DMS 273 treated with DMSO at 0.1 percent for 48 hours (cell line): ENCODE results near the gene ACSM2A.
"Not testable (repeated sequence)": the region's sequence is repeated elsewhere in the genome, so short reads cannot be mapped to it uniquely, and the experiment has no call there.

Experiments
- DNase-seq: peaks from one replicate; lab custom pipeline; 2025; lab: John Stamatoyannopoulos, UW

ACSM2A gene

DNA sequence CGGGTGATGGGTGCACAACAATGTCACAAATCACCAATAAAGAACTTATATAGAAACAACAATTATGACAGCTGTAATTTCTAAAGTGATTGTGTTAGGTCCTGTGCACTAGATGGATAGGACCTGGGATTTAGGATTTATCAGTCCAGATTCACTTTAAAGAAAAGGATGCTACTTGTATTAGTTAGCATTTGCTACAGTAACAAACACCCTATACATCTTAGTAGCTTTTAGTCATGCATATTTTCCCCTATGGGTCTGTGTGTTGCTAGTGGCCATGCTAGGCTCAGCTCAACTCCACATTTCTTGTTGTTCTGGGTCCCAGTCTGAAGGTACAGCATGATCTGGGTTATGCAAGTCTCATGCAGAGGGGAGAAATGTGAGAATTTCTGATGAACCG, 7.9 kb downstream of the ACSM2A start:
- DNase-seq = not testable (repeated sequence)

DNA sequence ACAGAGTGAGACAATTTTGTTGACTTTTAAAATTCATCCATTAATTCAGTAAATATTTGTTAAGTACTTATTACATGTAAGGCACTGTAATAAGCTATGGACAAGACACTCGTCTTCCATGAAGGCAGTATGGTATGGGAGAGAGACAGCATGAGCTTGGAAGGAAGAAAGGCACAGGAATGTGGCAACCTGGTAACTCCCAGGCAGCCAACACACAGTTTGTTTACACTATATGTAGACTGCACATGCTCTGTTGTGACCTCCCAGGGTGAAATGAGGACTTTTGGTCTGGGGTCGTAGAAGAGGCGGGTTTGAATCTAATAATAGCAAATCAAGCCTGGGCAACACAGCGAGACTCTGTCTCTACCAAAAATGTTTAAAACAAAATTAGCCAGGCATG, 9.0 kb downstream of the ACSM2A start:
- not testable (repeated sequence) for DNase-seq

DNA sequence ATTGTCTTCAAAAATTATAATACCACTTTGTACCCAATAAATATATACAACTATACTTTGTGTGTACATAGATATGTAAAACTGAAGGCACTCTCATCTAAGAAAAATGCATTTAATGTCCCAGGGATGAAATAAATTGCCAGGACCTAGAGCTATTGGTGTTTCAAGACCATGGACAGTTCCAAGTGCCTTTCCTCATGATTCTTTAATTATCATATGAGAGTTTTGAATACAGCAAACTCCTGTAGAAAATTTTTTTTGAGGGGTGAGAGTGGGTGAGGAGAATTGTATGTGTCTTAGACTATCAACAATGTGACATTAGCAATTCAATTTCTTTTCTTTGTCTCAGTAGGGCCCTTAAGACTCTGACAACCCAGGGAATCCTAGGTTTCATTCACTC, 17.6 kb downstream of the ACSM2A start:
- not testable (repeated sequence) for DNase-seq

DNA sequence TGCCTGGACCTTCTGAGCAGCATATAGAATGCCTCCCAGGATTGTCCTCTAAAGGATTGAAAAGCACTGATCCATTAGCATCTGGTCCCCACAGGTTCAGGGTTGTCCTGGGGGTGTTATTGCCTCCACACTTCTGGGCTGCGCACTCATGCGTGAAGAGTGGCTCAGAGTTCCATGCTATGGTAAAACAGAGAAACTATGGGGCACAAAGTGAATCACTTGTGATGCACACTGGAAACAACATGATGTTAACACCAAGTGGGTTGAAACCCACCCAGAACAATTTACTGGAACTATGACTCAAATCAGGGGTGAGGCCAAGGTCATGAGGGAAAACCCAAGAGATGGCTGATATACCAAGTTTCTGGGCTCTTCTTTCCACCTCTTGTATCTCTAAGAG, 18.6 kb downstream of the ACSM2A start:
- not testable (repeated sequence) for DNase-seq

DNA sequence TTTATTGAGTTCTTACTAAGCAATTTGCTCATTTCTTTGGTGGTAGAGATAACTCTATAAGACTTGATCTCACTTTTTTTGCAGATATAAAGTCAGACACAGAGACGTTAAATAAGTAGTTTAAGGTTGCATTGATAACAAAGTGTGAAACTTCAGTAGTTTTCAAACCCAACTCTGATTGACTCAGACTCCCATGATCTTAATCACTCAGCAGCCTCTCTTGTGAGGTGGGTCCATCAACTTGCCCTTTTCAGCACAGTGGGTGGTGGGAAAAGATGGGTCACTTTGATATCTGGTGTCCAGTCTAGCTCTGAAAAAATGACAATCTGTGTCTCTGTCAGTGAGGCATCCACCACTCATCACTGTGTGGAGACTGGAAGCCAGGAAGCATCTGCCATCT, 19.4 kb downstream of the ACSM2A start:
- not testable (repeated sequence) for DNase-seq

DNA sequence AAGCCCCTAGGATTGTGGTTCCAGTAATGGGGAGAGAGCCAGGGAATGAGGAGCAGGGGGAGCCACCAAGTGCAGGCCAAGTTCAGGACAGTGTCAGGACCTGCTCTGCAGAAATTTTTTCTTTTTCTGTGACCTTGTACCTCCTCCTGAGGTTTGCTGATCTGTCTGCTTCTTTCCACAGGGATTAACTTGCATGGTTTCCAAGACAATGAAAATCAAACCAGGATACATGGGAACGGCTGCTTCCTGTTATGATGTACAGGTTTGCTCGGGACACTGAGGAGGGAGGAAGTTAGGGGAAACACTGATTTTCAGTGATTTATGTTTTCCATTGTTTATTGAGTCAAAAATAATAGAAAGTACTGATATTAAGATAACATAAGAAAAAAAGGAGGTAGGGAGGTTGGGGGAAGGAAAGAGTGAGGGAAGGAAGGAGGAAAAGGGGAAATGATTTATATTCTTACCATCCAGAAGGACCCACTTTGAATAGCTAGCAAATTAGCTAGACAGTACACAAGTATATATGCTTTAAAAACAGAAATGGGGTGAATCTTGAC, 25.9 kb downstream of the ACSM2A start:
- not testable (repeated sequence) for DNase-seq

DNA sequence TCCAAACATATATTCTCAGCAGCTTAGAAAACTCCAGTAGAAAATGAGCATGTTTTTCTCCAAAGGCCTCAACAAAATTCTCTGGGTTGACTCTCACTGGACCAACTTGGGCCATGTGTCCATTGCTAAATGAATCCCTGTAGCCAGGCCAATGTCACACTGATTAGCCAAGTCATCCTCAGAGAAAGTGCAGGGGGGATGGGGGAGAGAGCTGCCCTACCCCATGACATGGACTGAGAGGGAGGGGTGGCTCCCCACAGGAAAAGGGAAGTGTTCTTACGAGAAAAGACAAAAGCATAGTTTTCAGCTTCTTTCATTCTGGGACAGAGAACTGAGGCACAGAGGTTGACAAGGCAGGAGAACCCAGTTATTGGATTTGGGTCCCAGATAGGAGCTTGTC, 32.7 kb downstream of the ACSM2A start:
- DNase-seq = not testable (repeated sequence)

DNA sequence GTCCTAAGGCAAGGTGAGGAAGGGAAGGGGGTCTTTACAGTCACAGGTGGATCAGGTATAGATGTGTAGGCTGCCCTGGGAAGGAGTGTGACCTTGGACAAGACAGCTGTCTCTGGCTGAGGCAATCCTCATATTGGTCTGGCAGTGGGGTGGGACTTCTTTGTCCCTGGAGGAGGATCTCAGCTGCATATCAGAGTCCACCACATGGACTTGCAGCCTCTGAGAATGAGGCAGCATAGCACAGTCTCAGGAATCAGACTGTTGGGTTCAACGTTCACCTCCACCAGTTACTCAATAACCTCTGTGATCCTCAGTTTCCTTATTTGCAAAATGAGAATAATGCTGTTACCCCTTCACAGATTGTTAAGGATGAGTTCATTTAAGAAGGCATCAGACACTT, 33.4 kb downstream of the ACSM2A start:
- DNase-seq = no peak

DNA sequence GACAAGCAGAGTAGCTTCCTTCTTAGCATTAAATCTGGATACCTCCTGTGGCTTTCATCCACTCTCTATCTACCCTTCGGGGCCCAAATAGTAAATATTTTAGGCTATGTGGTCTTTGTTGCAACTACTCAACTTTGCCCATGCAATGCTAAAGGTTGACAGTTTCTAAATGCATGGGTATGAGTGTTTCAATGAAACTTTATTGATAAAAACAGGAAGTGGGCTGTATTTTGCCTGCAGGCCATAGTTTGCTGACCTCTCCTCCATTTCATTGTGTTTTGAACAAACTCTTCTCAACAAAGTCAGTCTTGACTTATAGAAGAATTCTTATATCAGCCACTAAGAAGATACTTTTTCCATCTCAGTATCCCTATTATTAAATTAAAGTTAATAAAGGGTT, 34.1 kb downstream of the ACSM2A start:
- DNase-seq = no peak

DNA sequence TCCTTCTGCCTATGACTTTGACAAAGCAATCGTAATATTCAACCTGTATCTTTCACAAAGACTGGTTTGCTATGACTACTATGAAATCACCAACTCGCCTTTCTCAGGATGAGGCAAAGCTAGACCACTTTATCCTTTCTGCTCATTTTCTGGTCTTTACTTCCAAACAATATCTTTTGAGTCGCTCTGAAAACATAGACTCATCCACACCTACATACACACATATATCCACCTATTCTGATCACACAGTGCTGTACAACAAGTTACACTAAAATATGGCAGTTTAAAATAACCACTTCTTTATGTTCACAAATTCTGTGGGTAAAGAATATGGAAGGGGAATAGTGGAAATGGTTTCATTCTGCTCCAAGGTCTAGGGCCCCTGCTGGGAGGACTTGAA, 39.7 kb downstream of the ACSM2A start:
- DNase-seq = not testable (repeated sequence)

DNA sequence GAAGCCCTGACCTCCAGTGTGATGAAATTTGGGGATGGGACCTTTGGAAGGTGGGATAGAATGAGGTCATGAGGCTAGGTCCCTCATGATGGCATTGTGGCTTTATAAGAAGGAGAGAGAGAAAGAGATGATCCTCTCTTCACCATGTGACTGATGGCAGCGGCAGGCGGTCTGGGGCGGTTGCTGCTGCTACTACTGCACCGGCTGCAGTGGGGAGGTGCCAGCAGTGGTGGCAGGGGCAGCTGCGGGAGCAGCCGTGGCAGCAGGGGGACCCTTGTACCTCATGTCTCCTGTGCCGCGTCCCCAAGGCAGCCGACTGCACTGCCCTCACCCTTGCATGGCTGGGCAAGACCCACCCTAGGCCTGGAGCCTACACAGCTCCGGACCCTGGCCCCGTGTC, 40.1 kb downstream of the ACSM2A start:
- DNase-seq = not testable (repeated sequence)

DNA sequence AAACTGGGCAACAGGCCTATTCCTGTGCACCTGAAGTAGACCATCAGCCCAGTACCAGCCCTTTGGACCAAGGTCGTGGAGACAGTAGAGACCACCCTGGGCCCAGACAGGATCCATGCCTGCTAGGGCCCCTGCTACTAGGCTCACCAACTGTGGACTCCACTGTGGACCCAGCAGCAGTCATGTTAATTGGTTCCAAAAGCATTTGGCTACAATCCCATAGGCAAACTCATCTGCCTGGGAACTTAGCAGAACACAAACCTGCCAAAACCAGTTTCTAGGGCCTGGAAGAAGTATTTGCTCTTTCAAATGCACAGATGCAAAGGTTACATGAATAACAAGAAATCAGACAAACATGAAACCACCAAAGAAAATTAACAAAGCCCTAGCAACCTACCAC, 53.1 kb downstream of the ACSM2A start:
- DNase-seq = no peak

DNA sequence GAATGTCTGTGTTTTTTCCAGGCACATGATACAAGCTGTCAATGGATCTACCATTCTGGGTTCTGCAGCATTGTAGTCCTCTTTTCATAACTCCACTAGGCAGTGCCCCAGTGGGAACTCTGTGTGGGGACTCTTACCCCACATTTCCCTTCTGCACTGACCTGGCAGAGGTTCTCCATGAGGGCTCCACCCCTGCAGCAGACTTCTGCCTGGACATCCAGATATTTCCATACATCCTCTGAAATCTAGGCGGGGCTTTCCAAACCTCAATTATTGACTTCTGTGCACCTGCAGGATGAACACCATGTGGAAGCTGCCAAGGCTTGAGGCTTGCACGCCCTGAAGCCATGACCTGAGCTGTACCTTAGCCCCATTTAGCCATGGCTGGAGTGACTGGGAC, 56.0 kb downstream of the ACSM2A start:
- no peak for DNase-seq

DNA sequence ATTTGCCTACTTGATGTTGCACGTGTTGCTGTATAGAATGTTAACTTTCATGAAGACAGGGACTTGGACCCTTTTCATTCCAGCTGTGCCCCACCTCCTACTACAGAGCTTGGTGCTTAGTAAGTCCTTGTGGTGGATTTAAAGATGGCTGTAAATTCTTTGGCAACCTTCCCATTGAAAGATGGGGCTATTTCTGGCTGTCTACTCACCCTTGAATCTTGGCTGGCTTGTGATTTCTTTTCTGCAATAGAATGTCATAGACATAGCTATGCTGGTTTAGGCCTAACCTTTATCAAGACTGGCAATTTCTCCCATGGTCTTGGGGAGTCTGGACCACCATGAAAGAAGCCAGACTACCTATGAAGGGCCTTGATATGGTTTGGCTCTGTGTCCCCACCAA, 59.0 kb downstream of the ACSM2A start:
- DNase-seq = no peak

DNA sequence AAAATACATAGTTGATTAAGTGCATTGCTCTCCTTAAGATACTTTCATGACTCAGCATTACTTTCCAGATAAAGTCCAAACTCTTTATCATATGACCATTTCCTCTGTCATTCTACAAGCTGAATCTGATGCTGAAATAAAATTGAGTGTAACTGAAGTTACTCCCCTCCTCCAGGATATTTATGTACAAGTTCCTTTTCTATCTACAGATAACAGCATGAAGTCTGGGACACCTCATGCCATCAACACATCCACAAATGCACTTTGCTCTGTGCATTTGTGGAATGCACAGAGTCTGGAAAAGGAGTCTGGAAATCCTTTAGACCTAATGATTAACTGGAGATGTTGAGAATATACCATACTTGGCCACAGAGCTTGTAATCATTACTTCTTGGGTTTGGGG, 64.4 kb downstream of the ACSM2A start:
- DNase-seq = no peak

DNA sequence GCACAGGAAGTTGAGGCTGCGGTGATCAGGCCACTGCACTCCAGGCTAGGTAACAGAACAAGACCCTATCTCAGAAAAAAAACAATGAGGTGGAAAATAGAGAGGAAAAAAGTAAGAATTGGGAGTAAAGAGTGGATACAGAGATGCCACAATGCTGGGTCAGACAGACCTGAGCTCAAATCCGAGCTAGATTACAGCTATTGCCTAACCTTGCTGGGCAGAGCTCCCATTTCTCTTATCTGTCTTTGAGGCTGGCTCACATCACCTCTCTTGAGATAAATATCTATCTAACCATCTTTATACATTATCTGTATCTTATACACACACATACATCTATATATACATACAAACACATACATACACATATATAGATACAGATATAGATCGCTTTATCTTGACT, 65.8 kb downstream of the ACSM2A start:
- no peak for DNase-seq

DNA sequence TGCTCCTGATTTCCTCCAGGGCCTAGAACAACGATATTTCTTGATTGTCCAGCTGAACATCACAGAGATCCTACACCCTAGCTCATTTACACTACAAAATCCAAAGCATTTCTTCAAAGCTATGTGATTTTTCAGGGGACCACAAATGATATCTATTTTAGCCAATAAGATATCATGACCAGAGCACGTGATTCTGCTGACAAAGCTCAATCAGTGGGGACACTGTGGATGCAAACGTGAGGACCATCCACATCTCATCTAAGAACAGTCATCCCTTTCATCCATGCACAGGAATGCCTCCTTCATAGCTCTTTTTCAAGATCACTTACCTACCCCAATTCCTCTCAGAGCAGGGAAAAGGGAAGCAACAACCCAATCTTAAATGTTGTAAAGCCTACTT, 67.9 kb downstream of the ACSM2A start:
- DNase-seq = no peak

DNA sequence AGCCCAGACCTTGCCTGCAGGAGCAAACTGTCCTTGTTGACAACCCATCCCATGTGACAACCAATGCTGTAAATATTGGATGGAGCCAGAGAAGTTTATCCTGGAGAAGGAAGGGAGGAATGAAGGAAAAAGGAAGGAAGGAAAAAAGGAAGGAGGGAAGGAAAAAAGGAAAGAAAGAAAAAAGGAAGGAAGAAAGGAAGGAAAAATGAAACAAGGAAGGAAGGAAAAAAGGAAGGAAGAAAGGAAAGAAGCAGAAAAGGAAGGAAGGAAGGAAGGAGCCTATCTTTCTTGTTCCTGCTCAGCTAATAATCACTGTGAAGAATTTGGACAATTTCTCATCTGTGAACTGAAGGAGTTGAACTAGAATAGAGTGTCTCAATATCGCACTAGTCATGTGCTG, 68.8 kb downstream of the ACSM2A start:
- DNase-seq = no peak

DNA sequence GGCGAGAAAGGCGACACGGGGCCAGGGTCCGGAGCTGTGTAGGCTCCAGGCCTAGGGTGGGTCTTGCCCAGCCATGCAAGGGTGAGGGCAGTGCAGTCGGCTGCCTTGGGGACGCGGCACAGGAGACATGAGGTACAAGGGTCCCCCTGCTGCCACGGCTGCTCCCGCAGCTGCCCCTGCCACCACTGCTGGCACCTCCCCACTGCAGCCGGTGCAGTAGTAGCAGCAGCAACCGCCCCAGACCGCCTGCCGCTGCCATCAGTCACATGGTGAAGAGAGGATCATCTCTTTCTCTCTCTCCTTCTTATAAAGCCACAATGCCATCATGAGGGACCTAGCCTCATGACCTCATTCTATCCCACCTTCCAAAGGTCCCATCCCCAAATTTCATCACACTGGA, 80.5 kb downstream of the ACSM2A start:
- DNase-seq = not testable (repeated sequence)

DNA sequence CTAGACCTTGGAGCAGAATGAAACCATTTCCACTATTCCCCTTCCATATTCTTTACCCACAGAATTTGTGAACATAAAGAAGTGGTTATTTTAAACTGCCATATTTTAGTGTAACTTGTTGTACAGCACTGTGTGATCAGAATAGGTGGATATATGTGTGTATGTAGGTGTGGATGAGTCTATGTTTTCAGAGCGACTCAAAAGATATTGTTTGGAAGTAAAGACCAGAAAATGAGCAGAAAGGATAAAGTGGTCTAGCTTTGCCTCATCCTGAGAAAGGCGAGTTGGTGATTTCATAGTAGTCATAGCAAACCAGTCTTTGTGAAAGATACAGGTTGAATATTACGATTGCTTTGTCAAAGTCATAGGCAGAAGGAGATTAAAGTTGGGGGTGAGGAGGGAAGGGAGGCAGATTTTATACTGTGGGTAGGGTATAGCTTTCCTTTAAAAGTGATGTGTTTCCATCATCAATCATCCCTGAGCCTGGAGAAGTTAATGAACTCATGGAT, 81.0 kb downstream of the ACSM2A start:
- not testable (repeated sequence) for DNase-seq

DNA sequence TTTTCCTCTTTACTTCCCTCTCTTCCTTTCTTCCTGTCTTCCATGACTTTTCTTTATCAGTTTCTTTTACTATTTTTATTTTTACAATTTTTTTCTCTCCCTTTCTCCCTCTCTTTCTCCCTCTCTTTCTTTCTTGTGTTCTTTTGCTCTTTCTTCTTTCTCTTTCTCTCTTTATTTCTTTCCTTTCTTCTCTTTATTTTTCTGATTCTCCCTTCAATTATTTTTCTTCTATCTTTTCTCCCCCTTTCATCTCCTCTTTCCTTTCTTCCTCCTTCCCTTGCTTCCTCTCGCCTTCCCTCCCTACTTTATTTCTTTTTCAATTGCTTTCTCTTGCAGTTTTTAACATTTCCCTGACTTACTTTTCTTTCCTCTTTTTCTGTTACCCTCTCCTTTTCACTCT, 85.3 kb downstream of the ACSM2A start:
- DNase-seq = not testable (repeated sequence)
